Coronary artery (tissue), 2 donors: ENCODE measurements around the gene VPS26B.

Source experiments
- DNase-seq: peaks from one replicate; pipeline ENCODE4 v3.0.0-alpha.2; 2017; ENCODE audit warnings: low spot score
- H3K27ac ChIP-seq, 2 donors: fragments of 200-600 bp; sonication (generic); one replicate each; pipeline ENCODE4 v1.5.1; 2016 to 2019
- H3K4me3 ChIP-seq: fragments of 200-600 bp; sonication (generic); 2 replicates; pipeline ENCODE4 v1.5.1; 2016; ENCODE audit warnings: mild to moderate bottlenecking, moderate library complexity
- TF ChIP-seq, protein P1 (sequence below): fragments of 200-600 bp; sonication (generic); IDR thresholded peaks from one replicate; pipeline ENCODE4 v1.5.1; 2019; ENCODE audit warnings: antibody characterized with exemption

The VPS26B gene

DNA sequence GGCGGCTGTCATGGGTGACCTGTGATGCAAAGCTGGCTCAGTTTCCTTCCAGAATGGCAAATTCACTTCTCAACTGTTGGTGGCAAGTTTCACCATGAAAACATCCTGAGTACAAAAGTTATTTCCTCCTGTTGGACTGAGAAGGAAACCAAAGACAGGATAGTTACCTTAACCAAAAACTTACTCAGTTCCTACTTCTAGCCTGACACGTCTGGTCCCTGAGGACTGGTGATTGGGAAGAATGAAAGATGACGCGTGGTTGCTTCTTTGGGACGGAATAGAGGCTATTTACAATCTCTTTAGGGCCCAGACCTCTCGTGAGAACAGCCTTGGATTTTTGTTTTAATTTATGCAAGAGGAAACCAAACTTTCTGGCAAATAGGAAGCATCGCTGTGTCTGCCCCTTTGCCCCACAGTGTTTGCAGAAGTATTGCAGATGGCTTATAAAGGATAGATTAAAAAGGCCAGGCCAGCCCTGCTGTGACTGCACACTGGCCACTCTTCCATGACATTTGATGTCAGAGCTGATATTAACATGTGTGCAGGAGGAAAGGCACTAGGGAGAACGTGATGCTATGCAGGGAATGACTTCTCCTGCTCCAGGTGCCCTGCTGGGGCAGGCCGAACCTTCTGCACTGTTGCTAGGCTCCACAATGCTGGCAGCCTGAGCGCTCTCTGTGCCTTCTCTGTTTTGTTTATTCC is 7.6 kb downstream of the VPS26B start:
- TF ChIP-seq, protein P1, sequence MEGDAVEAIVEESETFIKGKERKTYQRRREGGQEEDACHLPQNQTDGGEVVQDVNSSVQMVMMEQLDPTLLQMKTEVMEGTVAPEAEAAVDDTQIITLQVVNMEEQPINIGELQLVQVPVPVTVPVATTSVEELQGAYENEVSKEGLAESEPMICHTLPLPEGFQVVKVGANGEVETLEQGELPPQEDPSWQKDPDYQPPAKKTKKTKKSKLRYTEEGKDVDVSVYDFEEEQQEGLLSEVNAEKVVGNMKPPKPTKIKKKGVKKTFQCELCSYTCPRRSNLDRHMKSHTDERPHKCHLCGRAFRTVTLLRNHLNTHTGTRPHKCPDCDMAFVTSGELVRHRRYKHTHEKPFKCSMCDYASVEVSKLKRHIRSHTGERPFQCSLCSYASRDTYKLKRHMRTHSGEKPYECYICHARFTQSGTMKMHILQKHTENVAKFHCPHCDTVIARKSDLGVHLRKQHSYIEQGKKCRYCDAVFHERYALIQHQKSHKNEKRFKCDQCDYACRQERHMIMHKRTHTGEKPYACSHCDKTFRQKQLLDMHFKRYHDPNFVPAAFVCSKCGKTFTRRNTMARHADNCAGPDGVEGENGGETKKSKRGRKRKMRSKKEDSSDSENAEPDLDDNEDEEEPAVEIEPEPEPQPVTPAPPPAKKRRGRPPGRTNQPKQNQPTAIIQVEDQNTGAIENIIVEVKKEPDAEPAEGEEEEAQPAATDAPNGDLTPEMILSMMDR: no peak
- no peak for DNase-seq
- Histone ChIP-seq H3K27ac (no peak overlapping the region), H3K4me3 (no peak overlapping the region)

DNA sequence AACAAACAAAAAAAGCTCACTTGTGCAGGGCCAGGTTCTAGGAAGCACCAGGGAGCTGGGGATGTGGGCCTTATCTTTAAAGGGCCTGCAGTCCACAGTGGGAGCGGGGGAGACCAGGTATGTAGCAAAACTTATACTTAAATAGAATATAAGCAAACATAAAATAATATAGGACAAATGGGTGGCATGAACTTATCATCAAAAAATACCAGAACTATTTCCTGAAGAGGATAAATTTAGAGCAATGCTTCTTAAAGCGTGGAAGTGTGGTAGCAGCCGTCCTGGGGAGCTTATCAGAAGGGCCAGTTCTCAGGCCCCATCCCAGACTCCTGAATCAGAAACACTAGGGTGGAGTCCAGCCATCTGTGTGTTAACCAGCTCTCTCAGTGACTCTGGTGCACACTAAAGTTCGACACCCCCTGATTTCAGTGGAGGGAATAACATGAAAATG is 9.3 kb downstream of the VPS26B start:
- no peak overlapping the region for H3K27ac ChIP-seq
- no peak overlapping the region for H3K4me3 ChIP-seq
- DNase-seq: no peak
- TF ChIP-seq, protein P1: no peak

DNA sequence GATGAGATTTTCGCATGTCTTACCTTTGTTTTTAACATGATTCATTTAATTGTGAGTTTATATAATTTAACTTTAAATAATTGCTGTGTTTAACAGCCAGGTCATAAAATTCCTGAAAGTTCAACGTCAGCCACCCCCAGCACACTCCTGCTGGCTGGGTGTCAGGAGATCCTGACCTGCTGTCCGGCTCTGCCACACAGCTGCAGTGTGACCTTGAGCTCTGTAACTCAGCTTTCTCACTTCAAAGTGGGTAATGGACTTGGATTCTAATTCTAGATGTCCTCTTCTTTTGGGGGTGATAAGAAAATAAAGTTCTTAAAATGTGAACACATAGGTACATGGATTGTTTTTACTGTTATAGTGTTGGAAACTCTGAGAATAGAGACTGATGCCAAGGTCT is 10.9 kb downstream of the VPS26B start:
- no peak for DNase-seq
- Histone ChIP-seq H3K4me3 (no peak overlapping the region), H3K27ac (no peak overlapping the region)
- TF ChIP-seq, protein P1: no peak

DNA sequence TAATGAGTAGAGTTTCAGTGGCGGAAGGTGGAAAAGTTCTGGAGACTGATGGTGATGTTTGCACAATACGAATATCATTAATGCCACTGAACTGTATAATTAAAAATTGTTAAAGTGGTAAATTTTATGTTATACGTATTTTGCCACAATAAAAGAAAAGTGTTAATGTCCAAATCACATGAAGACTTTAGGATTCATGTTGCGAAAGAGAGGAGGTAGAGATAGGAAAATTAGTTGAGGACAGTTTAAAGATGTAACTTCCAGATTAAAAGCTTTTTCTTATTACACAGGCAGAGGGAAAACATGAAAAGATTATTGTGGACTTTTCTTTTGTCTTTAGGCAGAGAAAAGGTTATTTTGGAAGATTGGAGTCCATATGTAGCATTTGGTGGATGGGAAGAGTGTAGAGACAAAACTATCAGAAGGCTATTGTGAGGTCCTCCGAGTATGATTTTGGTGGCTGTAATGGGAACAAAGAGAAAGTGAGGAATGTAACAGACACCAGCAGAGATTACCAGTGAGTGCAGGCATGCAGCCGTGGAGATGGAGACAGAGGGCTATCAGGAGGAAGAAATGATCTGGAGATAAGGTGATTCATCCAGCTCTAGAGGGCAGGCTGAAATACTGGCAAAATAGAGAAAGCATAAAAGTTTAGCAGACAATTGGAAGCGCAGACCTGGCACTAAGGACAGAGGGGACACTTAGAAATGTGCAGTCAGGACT is 12.5 kb downstream of the VPS26B start:
- no peak overlapping the region for H3K27ac ChIP-seq
- no peak for DNase-seq
- TF ChIP-seq, protein P1: no peak
- no peak overlapping the region for H3K4me3 ChIP-seq

DNA sequence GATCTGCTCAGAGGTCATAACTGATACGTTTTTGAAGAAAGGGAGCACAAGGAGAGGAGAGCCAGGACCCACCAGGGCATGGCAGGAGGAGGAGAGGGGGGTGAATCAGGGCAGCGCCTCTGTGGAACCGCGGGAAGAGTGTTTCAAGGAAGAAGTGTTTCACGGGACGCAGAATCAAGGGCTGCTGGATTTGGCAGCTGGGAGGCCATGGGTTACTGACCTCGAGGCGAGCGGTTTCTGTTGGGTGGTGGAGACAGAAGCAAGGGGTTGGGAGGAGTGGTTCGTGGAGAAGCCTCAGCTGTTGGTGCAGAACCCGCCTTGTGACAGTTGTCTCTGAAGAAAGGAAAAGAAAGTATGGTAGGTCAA is 13.1 kb downstream of the VPS26B start:
- Histone ChIP-seq H3K4me3 (no peak overlapping the region), H3K27ac (no peak overlapping the region)
- no peak for DNase-seq
- TF ChIP-seq, protein P1: no peak

DNA sequence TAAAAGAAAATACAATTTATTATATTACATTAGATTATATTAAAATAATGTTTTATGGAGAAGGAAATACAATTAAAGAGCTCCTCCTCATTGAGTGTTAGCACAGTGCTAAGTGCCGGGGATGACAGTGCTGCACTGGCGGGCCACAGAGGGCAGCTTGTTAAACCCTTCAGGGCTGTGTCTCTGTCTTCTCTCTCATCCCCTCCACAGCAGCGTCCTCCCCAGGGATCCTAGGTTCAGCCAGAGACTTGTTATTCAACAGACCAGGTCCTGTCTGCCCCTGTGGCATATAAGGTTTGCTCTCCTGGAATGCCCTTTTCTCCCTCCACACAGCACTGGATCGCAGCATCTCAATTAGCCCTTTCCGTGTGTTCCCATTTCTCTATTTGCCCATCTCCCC is 14.5 kb downstream of the VPS26B start:
- no peak for DNase-seq
- H3K4me3 ChIP-seq: no peak overlapping the region
- TF ChIP-seq, protein P1: no peak
- H3K27ac ChIP-seq: no peak overlapping the region

DNA sequence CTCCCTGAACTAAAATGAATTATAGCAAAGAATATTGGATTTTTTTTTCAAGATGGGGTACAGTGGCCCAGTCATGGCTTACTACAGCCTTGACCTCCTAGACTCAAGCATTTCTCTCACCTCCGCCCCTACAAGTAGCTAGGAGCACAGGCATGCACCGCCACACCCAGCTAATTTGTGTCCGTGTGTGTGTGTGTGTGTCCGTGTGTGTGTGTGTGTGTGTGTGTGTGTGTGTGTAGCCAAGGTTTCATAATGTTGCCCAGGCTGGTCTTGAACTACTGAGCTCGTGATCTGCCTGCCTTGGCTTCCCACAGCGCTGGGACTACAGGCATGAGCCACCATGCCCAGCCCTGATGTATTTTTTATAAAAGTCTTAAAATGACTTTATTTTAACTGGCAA is 16.1 kb downstream of the VPS26B start:
- no peak overlapping the region for H3K27ac ChIP-seq
- no peak overlapping the region for H3K4me3 ChIP-seq
- DNase-seq: no peak
- TF ChIP-seq, protein P1: no peak
